GM12801 (cell line): ENCODE results near the gene GABPB1.

Experiments
- TF ChIP-seq, protein P1 (sequence below): IDR thresholded peaks from one replicate; pipeline ENCODE4 v1.5.1; 2011; ENCODE audit warnings: control low read depth; ENCODE audit not compliant: insufficient read length; ENCODE audit errors: extremely low read depth

GABPB1 gene

DNA sequence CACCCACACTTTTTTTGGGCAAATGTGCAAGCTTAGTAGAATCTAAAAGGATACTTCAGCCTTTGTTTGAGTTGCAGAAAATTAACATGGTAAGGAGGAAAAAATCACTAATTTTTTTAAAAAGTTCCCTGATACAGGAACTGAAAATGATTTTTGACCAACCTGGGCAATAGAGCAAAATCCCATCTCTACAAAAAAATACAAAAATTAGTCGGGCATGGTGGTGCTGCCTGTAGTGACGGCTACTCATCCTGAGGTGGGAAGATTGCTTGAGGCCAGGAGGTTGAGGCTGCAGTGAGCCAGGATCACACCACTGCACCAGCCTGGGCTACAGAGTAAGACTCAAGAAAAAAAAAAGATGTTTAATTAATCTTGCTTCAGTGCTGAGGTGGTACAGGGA, 10.6 kb upstream of the GABPB1 start:
- TF ChIP-seq, protein P1, sequence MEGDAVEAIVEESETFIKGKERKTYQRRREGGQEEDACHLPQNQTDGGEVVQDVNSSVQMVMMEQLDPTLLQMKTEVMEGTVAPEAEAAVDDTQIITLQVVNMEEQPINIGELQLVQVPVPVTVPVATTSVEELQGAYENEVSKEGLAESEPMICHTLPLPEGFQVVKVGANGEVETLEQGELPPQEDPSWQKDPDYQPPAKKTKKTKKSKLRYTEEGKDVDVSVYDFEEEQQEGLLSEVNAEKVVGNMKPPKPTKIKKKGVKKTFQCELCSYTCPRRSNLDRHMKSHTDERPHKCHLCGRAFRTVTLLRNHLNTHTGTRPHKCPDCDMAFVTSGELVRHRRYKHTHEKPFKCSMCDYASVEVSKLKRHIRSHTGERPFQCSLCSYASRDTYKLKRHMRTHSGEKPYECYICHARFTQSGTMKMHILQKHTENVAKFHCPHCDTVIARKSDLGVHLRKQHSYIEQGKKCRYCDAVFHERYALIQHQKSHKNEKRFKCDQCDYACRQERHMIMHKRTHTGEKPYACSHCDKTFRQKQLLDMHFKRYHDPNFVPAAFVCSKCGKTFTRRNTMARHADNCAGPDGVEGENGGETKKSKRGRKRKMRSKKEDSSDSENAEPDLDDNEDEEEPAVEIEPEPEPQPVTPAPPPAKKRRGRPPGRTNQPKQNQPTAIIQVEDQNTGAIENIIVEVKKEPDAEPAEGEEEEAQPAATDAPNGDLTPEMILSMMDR, result no peak

DNA sequence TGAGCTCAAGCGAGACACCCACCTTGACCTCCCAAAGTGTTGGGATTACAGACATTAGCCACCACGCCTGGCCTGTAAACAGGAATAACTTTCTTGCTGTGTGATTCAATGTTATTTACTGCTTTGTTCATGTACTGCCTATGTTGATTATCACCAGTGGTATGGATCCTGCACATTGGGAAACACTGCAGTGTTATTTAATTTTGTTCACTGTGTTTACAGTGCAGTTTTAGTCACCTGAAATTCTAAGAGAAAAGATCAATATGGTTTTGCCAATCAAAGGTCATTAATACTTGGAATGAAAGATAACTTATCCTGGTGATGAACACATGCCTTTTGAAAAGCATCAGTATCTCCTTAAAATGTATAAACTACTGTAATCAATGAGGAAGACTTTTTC, 8.6 kb upstream of the GABPB1 start:
- TF ChIP-seq, protein P1, result no peak

DNA sequence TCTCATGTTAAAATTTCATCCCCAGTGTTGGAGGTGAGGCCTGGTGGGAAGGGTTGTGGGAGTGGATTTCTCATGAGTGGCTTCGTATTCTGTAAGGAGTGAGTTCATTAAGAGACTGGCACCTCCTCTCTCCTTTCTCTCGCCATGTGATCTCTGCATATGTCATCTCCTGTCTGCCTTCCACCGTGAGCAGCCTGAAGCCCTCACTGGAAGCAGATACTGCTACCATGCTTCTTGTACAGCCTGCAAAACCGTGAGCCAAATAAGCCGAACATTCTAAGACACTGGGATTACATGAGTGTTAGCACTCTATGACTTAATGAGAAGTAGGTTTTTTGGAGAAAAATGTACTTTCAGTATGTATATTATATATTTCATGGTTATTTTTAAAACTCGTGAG, 6.8 kb upstream of the GABPB1 start:
- TF ChIP-seq, protein P1, result no peak

DNA sequence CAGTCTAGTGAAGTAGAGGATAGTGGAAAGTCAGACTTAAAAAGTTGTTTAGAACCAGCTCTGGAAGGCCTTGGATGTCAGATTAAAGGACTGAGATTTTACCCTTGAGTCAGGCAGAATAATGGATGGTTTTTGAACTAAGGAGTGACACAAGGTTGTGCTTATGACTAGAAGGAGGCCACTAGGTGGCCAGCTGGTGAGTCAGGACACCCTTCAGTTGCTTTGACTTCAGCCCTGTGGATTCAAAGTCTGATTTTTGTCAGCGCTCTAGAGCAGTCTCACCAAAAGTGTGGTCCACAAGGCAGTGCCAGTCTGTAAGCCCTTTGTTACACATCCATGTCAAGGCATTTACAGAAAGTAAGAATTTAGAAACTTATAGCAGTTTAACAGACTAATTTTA, 3.8 kb upstream of the GABPB1 start:
- TF ChIP-seq, protein P1, result no peak

DNA sequence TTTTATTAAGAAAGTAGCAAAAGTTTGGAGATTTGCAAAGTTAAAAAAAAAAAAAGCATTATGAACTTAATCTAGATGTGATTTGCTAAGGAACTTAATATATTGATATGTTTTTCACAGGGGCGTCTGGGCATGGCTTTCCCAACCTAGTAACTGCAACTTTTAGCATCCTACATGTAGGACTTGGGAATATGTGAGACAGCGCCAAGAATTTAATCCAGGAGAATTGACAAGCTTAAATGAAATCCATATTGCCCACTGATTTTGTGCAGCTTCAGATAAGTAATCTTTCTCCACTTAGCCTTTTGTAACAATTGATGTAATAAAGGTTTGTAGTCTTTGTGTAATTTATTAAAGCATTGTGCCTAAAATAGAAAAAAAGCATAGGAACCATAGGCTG, 982 bp upstream of the GABPB1 start:
- TF ChIP-seq, protein P1, result no peak

DNA sequence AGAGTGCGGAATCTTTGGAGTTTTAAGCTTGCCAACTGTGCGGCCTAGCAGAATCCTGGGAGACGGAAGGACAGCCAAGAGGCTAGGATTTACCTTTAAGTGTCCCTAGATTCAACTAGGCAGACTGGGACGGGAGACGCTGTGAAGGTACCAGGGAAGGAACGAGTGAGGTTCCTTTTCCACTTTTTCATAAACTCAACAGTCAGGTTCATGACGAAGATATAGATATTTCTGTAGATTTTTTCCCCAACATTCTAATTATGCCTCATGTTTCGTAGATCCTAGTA, 564 bp upstream of the GABPB1 start:
- TF ChIP-seq, protein P1, result no peak

DNA sequence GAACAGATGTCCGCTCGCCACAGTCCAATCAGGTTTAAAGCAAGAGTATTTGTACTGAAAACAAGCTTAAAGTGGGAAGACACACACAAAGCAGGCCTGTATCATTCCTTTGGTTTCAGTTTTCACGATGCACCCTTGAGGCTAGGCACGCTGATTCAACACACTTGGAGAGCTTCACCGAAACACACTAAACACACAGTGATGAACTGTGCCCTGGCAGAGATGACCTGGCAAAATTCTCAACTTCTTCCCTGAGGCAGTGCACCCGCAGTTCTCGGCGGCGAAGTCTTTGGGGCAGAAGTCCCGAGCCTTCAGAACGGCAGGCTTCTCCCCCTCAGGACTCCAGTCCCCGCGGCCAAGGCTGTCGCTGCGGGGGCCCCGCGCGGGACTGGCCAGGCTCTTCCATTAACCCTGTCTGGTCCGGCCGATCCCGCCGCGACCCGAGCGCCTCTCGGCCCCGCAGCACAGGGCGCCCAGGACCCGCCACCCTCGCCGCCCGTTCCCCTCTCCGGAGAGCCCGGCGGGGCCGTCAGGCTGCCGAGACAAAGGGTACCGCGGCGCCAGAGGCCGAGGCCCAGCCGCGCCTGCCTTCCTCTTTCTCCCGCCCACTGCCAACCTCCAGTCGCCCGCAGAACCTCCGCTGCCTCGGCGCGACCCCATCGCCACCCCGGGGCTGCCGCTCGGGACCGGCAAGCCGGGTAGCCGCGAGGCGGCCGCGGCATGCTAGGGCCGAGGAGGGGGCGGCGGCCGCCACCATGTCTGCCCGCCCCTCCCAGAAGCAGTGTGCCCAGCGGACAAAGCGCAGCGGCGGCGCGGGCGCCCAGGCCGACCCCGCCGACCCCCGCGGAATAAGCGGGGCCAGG, 792 bp downstream of the GABPB1 start:
- TF ChIP-seq, protein P1, result no peak
